ENCODE data around the gene NFU1.

GRCh38 chr2:69459936-69460335 lies 22.7 kb upstream of the NFU1 start:
- no peak for TF ChIP-seq ATF3 (IDR thresholded peaks at IDR 0.05)
- no peak for TF ChIP-seq MAX (IDR thresholded peaks at IDR 0.05)
- TF ChIP-seq CTCF (IDR thresholded peaks at IDR 0.05 in 2 of 3, conservative IDR thresholded peaks at IDR 0.05 in 1 of 3; ENCODE audit: borderline replicate concordance in 1 of 3, insufficient read depth in 1 of 3, low read depth in 2 of 3, low read length in 2 of 3), result no peak
- no peak for TF ChIP-seq JUND (IDR thresholded peaks at IDR 0.05)
- TF ChIP-seq POLR2A (IDR thresholded peaks at IDR 0.05; ENCODE audit: borderline replicate concordance, extremely low read depth, insufficient read depth, insufficient read length), result no peak
- TF ChIP-seq TCF7L2 (IDR thresholded peaks at IDR 0.05; ENCODE audit: borderline replicate concordance, extremely low read depth, insufficient read depth, insufficient read length), result no peak
- TF ChIP-seq RAD21 (IDR thresholded peaks at IDR 0.05; ENCODE audit: low read depth), result no peak
- no peak for TF ChIP-seq YY1 (IDR thresholded peaks at IDR 0.05; ENCODE audit: extremely low read depth, insufficient replicate concordance, low read depth, low read length)
- no peak for TF ChIP-seq EZH2phosphoT487 (IDR thresholded peaks at IDR 0.05; ENCODE audit: borderline replicate concordance)
- TF ChIP-seq SP1 (IDR thresholded peaks at IDR 0.05; ENCODE audit: low read depth), result no peak
- no peak for TF ChIP-seq POLR2AphosphoS5 (IDR thresholded peaks at IDR 0.05; ENCODE audit: low read depth, low read length)
